Effector memory CD8-positive, alpha-beta T cell (primary cell): ENCODE results near the gene MS4A10.

Source experiments
- ATAC-seq: fragments of 150-1000 bp; cut with Tn5 transposase; replicated peaks from 2 replicates; pipeline ENCODE4 v1.10.0; 2021; ENCODE audit warnings: mild to moderate bottlenecking, moderate library complexity
- DNase-seq, 3 experiments: peaks; one replicate each; pipeline ENCODE4 v3.0.0; 2021
- H3K27ac Mint-ChIP-seq, 2 donors: one replicate each; pipeline ENCODE4 v1.8.0; 2022; ENCODE audit warnings: mild to moderate bottlenecking in 2 of 2, mixed read lengths in 2 of 2, moderate library complexity in 2 of 2
- H3K27me3 Mint-ChIP-seq, 2 donors: one replicate each; pipeline ENCODE4 v1.8.0; 2022; ENCODE audit warnings: mixed read lengths in 2 of 2
- H3K36me3 Mint-ChIP-seq: one replicate; pipeline ENCODE4 v1.8.0; 2022; ENCODE audit warnings: mild to moderate bottlenecking, moderate library complexity, mixed read lengths; ENCODE audit not compliant: insufficient read depth
- H3K4me1 Mint-ChIP-seq, 2 donors: one replicate each; pipeline ENCODE4 v1.8.0; 2022; ENCODE audit warnings: low read depth in 2 of 2, mixed read lengths in 2 of 2
- H3K4me3 Mint-ChIP-seq, 2 donors: one replicate each; pipeline ENCODE4 v1.8.0; 2022; ENCODE audit warnings: mild to moderate bottlenecking in 2 of 2, mixed read lengths in 2 of 2, moderate library complexity in 2 of 2
- H3K9me3 Mint-ChIP-seq, 2 donors: one replicate each; pipeline ENCODE4 v1.8.0; 2022; ENCODE audit warnings: mixed read lengths in 2 of 2

MS4A10 gene

DNA sequence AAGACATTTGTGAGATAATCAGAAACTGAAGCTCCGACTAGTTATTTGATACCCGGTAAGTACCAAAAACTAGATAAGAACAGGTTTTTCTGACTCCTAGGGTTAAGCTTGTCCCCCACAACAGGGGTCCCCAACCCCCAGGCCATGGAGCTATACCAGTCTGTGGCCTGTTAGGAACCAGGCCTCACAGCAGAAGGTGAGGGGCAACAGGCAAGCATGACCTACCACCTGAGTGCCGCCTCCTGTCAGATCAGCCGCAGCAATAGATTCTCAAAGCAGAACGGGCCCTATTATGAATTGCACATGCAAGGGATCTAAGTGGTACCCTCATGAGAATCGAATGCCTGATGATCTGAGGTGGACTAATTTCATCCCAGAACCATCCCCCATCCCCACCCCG is 1.2 kb upstream of the MS4A10 start:
- ATAC-seq = no peak
- no peaks in the 10 kb centered on the region for H3K27me3 Mint-ChIP-seq
- no peaks in the 10 kb centered on the region for H3K4me1 Mint-ChIP-seq
- no peak for DNase-seq
- no peak overlapping the region for H3K27ac Mint-ChIP-seq
- no peak overlapping the region for H3K4me3 Mint-ChIP-seq
- no peaks in the 10 kb centered on the region for H3K36me3 Mint-ChIP-seq
- no peaks in the 10 kb centered on the region for H3K9me3 Mint-ChIP-seq

DNA sequence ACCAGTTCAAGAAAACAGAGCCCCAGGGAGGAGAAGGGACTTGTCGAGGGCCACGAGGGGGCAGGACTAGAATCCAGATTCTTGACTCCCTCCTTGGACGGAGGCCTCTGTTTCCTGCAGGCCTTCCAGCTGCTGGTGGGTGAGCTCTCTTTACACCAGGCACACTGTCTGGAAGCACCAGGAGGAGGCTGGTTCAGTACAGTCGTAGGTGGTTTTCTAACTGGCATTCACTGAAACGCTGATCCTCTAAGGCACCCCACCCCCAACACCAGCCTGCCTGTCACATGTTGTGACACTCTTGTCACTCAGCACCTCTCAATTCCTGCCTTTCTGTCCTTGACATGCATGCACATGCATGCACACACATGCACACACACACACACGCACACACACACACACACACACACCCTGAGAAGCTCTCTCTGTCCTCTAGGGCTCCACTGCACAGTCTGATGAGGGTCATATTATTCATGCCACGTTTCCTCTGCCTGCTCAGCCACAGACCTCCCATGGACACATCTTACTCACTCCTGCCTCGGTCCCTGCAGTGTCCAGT is 751 bp downstream of the MS4A10 start:
- H3K4me1 Mint-ChIP-seq = no peaks in the 10 kb centered on the region
- ATAC-seq = no peak
- DNase-seq = no peak

DNA sequence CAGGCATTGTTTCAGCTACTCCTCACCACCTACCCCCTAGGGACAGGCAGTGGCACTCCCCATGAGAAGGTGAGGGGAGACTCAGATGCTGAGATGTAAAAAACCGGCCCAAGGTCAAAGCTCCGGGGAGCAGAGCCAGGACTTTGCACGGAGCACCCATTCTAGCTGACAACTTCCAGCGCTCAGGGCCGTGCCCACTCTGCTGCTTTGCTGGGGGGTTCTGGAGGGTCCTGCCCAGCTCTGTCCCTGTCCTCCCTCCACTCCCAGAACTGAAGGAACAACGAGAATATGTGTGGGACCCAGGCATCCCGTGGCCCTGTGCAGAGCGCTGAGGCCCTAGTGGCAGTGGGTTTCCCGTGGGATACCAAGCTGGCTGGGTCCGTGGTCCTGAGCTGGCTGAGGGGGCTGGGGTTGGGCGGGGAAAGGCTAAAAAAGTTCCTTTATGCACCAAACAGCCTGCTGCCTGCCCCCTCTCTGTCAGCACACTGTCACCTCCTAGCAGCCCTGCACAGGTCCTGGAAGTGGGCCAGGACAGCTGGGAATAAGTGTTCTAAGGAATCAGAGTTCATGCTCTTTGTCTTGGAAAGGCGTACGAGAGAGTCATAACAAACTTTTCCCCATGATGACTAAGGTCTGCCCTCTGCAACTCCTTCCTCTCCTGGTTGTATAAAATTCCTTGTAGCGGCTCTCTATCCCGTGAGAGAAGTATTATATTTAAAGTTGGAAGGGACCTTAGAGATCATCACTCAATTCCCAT is 1.9 kb downstream of the MS4A10 start:
- DNase-seq (no peak), ATAC-seq (no peak)
- H3K36me3 Mint-ChIP-seq = no peaks in the 10 kb centered on the region
- no peaks in the 10 kb centered on the region for H3K9me3 Mint-ChIP-seq
- H3K27ac Mint-ChIP-seq = no peak overlapping the region
- H3K27me3 Mint-ChIP-seq = no peaks in the 10 kb centered on the region
- H3K4me3 Mint-ChIP-seq = no peak overlapping the region
- no peaks in the 10 kb centered on the region for H3K4me1 Mint-ChIP-seq

More for the DNA sequence above, 751 bp downstream of the MS4A10 start:
- no peaks in the 10 kb centered on the region for H3K36me3 Mint-ChIP-seq
- no peaks in the 10 kb centered on the region for H3K9me3 Mint-ChIP-seq
- no peaks in the 10 kb centered on the region for H3K27me3 Mint-ChIP-seq
- no peak overlapping the region for H3K27ac Mint-ChIP-seq
- H3K4me3 Mint-ChIP-seq = no peak overlapping the region

DNA sequence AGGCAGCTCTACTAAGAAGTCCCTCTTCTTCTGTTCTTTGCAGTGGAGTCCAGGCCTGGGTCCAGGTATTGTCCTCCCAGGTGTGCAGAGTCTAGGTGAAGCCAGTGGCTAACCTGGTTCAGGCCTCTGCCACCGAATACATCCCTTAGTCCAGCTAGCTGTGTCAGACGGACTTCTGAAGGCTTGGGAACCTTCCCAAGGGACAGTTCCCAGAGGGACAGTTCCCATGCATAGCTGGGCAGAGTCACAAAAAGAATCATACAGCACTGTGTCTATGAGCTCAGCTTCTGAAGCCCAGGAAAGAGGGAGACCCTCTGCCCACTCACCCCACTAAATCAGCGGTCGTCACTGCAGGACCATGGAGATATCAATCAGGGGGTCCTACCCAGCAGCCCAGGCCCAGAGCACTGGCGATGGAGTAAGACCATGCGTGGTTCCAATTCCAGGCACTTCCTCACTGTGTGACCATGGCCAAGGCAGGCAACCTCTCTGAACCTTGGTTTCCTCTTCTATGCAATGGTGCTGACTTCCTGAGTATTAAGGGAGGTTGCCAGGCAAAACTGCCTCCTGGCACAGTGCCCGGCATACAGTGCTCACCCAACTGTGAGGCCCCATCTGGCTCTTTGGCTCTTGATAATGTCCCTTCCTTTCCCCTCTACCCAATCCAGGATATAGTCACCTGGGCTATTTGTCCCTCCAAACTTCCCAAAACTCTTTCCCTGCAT is 3.4 kb downstream of the MS4A10 start:
- Mint-ChIP-seq H3K27ac (no peak overlapping the region), H3K4me1 (no peaks in the 10 kb centered on the region), H3K27me3 (peaks cover 0 to 15% of the 10 kb centered on the region in 2 donors), H3K4me3 (no peak overlapping the region), H3K36me3 (no peaks in the 10 kb centered on the region), H3K9me3 (no peaks in the 10 kb centered on the region)
- DNase-seq = no peak
- ATAC-seq = no peak

DNA sequence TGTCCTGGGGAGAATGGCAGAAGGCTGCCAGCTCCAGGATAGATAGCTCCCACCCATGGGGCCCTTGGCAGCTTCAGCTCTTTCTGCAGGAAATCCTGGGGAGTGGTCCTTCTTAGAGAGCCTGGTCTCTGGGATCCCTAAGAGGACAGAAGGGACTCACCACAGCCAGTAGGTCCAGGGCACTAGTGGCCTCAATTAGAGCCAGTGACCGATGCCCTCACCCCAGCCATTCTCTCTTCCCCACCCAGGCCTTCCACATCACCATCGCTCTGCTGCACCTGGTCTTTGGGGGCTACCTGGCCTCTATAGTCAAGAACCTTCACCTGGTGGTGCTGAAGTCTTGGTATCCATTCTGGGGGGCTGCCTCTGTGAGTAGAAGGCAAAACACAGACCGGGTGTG is 5.6 kb downstream of the MS4A10 start:
- Mint-ChIP-seq H3K27ac (no peak overlapping the region), H3K36me3 (no peaks in the 10 kb centered on the region), H3K4me3 (no peak overlapping the region), H3K4me1 (no peaks in the 10 kb centered on the region), H3K9me3 (no peaks in the 10 kb centered on the region), H3K27me3 (peaks cover 0 to 15% of the 10 kb centered on the region in 2 donors)
- DNase-seq = no peak
- no peak for ATAC-seq

DNA sequence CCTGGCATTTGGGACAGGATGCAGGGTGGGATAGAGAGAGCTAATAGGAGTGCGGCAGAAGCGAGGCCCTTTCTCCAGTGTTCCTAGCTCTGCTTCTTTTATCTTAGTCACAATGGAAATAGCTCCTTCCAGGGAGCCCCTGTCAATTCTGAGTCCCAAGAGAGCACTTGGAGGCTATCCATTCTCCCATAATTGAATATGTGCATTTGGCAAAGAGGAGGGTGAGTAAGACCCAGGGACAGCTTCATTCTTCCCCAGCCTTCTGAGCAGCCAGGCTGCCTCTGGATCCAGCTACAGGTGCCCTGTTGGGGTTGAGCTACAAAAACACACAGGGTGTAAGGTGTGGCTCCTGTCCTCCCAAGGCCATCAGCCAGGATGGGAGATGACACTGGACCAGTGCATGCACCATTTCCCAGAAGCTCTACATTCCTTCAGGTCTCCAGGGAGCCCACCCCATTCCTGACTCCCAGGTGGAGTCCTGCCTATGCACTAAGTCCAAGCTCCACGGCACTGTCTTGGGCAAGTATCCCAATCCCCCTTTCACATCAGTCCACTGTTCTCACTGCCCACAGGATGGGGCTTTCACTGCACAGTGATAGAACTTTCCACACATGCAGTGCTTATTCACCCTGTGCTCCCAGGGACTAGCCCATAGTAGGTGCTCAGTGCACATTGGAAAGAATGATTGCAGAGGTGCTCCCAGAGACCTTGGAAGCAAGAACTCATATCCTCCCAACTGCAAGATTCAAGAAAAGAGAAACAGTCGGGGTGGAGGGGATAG is 6.2 kb downstream of the MS4A10 start:
- Mint-ChIP-seq H3K36me3 (no peaks in the 10 kb centered on the region), H3K4me1 (no peaks in the 10 kb centered on the region), H3K27me3 (peaks cover 0 to 15% of the 10 kb centered on the region in 2 donors), H3K4me3 (no peak overlapping the region), H3K27ac (no peak overlapping the region), H3K9me3 (no peaks in the 10 kb centered on the region)
- no peak for DNase-seq
- no peak for ATAC-seq

DNA sequence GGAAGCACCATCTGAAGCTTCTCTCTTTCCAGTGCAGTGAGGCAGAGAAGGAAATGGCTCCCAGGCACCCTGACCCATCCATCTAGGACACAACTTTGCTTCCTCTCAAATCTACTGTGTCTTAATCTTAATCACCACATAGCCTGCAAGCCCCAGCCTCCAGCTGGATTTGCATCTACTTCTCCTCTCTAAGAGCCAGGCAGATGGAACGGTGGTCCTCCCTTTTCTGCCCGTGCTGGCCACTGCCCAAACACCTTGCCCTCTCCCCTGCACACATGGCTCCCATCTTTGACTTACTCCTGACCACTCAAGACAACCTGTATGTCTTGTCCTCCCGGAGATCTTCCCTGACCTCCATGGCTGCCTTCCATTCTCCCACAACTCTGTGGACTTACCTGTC is 7.4 kb downstream of the MS4A10 start:
- H3K27me3 Mint-ChIP-seq = peaks cover 5 to 18% of the 10 kb centered on the region in 2 donors
- no peaks in the 10 kb centered on the region for H3K9me3 Mint-ChIP-seq
- H3K27ac Mint-ChIP-seq = no peak overlapping the region

DNA sequence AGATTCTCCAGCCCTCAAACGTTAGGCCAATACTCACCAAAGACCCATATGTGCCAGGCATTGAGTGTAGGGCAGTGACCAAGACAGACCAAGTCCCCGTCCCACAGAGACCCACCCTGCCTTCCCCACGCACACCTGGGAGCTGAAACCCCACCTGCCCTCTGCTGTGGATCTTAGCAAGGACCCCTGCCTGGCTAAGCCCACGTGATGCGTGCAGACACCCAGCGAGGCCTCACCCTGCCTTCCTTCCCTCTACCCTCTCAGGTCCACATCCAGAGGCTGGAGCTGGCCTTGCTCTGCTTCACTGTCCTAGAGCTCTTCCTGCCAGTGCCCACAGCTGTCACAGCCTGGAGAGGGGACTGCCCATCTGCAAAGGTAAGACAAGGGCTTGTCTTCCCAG is 10.2 kb downstream of the MS4A10 start:
- Mint-ChIP-seq H3K36me3 (no peaks in the 10 kb centered on the region), H3K27me3 (peaks cover 24 to 45% of the 10 kb centered on the region in 2 donors), H3K27ac (no peak overlapping the region), H3K4me3 (no peak overlapping the region), H3K9me3 (no peaks in the 10 kb centered on the region), H3K4me1 (no peaks in the 10 kb centered on the region)
- DNase-seq (no peak), ATAC-seq (no peak)

More for the DNA sequence above, 7.4 kb downstream of the MS4A10 start:
- Mint-ChIP-seq H3K4me1 (no peaks in the 10 kb centered on the region), H3K36me3 (no peaks in the 10 kb centered on the region), H3K4me3 (no peak overlapping the region)
- ATAC-seq = no peak
- no peak for DNase-seq

DNA sequence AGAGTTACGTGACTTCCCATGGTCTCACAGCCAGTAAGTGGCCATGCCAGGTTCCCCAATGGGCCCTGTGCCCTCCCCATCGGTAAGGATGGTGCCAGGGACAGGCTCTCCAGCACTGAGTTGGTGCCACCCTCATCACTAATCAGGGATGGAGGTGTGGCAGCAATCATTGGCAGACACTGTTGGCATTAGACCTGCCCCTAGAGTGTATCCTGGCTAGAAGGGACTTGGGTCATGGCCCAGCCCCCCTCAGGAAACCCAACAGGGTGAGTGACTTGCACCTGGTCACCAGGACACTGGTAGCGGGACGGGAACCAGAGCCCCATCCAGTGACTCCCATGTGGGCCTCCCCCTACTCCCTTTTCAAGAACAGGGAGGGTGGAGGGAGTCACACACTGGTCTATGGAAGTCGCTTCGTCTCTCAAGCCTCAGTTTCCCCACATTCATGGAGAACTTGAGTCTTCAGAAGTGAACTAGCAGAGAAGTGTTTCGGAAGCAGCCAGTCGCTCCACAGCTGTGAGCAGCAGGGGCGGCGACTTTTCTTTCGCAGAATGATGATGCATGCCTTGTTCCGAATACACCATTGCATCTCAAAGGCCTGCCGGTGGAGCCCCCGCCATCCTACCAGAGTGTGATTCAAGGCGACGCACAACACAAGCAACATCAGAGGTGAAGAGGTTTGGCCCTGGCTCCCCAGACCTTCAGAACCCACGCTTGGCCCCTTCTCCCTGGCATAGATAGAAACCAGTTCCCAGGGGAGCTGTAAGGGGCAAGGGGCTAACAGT is 12.9 kb downstream of the MS4A10 start:
- Mint-ChIP-seq H3K27me3 (peaks cover 38 to 53% of the 10 kb centered on the region in 2 donors), H3K4me1 (no peaks in the 10 kb centered on the region), H3K4me3 (no peak overlapping the region), H3K36me3 (no peaks in the 10 kb centered on the region), H3K27ac (no peak overlapping the region), H3K9me3 (no peaks in the 10 kb centered on the region)
- DNase-seq (no peak), ATAC-seq (no peak)

DNA sequence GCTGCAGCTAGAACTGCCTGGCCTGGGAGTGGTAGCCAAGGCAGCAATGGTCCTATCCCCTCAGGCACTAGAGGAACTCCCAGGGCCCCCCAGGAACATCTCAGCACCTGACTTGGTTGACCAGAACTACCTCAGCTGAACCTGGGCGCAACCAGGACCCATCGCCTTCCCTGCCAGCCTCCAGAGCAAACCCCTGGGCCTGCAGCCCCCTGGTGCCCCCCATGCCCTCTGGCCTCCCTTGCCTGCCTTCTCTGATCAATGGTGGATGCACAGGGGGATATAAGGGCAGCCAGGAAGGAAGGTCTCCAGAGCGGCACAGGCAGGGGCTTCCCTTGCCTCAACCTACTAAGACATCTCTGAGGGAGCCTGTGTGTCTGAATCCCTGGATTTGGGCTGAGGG is 13.5 kb downstream of the MS4A10 start:
- H3K27ac Mint-ChIP-seq = no peak overlapping the region
- no peak overlapping the region for H3K4me3 Mint-ChIP-seq
- DNase-seq = no peak
- no peak for ATAC-seq
- H3K27me3 Mint-ChIP-seq = peaks cover 42 to 50% of the 10 kb centered on the region in 2 donors
- H3K4me1 Mint-ChIP-seq = no peaks in the 10 kb centered on the region
- H3K9me3 Mint-ChIP-seq = no peaks in the 10 kb centered on the region
- no peaks in the 10 kb centered on the region for H3K36me3 Mint-ChIP-seq

DNA sequence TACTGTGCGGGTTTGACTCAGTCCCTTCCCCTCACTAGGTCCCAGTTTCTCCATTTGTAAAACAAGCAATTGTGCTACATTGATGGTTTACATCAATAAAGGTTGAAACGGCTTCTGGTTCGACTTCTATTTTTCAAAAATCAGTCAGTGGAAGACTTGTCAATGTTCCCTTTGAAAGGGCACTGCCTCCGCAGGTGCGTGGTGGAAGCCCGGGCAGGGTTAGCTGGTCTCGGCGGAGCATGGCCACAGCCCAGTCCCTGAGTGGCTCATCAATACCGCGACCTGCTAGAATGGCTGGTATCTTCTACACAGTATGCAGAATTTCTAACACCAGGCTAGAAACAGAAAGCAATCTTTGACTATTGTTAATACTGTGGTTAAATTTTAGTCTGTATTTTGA is 16.1 kb downstream of the MS4A10 start:
- ATAC-seq (no peak), DNase-seq (no peak)
- Mint-ChIP-seq H3K27ac (no peak overlapping the region), H3K4me1 (peaks cover 0 to 2% of the 10 kb centered on the region in 2 donors), H3K4me3 (no peak overlapping the region), H3K27me3 (peaks cover 51 to 62% of the 10 kb centered on the region in 2 donors), H3K36me3 (no peaks in the 10 kb centered on the region), H3K9me3 (no peaks in the 10 kb centered on the region)

DNA sequence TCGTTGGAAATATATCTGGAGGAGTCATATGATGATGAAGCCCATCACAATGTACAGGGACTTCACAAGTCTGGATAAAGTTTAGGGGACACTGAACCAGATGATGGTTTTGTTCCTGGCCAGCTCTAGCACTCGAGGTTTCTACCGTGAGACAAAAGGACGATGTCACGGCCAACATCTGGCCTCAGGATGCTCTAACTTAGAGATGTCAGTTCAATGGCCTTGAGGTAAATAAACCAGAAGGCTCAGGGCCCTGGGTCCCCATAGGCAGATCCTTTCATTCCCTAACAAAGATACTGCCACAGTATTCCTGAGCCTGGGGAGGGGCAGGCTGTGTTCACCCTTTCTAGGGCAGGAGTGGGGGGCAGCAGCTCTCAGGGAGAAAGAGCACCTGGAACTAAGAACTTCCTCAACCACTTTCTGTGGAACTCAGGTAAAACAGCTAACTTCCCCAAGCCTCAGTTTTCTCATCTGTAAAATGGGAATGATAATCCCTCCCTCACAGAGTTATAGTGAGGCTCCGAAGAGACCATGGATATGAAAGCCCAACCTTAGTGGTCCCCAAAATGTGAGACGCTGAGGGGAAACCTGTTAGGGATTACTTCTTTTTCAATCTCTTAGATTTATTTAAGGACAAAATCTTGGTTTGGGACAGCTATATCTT is 18.3 kb downstream of the MS4A10 start:
- no peaks in the 10 kb centered on the region for H3K36me3 Mint-ChIP-seq
- ATAC-seq = no peak

More for the DNA sequence above, 18.3 kb downstream of the MS4A10 start:
- H3K27ac Mint-ChIP-seq = no peak overlapping the region
- peaks cover 0 to 2% of the 10 kb centered on the region in 2 donors for H3K4me1 Mint-ChIP-seq
- DNase-seq = no peak
- H3K27me3 Mint-ChIP-seq = peaks cover 55 to 71% of the 10 kb centered on the region in 2 donors
- H3K4me3 Mint-ChIP-seq = no peak overlapping the region
- no peaks in the 10 kb centered on the region for H3K9me3 Mint-ChIP-seq
